GM12872 (cell line): ENCODE measurements around the gene NAALADL1.

ENCODE experiments used
- CTCF ChIP-seq: IDR thresholded peaks from 3 replicates; pipeline ENCODE4 v1.5.1; 2011; ENCODE audit warnings: low read depth, mild to moderate bottlenecking, low read length, moderate library complexity; ENCODE audit not compliant: insufficient read depth

Gene NAALADL1

GRCh38 chr11:65019824-65020223 lies 38.5 kb downstream of the NAALADL1 start:
- TF ChIP-seq CTCF = no peak

- TF ChIP-seq CTCF = no peak
These were observed 40.4 kb downstream of the NAALADL1 start for GRCh38 chr11:65017937-65018336.

GRCh38 chr11:65016705-65017104 lies 41.6 kb downstream of the NAALADL1 start:
- TF ChIP-seq CTCF = peak; percentile 20; the same call in 2 of the 3 replicates

- no peak for TF ChIP-seq CTCF
These were observed 43.6 kb downstream of the NAALADL1 start for GRCh38 chr11:65014726-65015227.

GRCh38 chr11:65013888-65014725 lies 44.2 kb downstream of the NAALADL1 start, which contains the start of gene ARL2:
Gene ARL2, plus strand, starts transcription at chr11:65014160. Its CDS starts 48 bp downstream, at chr11:65014208.
- TF ChIP-seq CTCF = peak; percentile 74

- TF ChIP-seq CTCF = peak; percentile 69
These were observed 45.0 kb downstream of the NAALADL1 start for GRCh38 chr11:65013130-65013887.

GRCh38 chr11:65008873-65009272 lies 49.5 kb downstream of the NAALADL1 start:
- TF ChIP-seq CTCF = no peak
